ENCODE measurements around the gene RPL27. TPM values are rescaled to one million over a fixed set of nuclear protein-coding genes. Genes with fewer than 3 reads are reported as not detected.

The RPL27 gene
- total RNA-seq, 2 experiments from 2014 or later = 1,923 to 1,951 TPM

DNA sequence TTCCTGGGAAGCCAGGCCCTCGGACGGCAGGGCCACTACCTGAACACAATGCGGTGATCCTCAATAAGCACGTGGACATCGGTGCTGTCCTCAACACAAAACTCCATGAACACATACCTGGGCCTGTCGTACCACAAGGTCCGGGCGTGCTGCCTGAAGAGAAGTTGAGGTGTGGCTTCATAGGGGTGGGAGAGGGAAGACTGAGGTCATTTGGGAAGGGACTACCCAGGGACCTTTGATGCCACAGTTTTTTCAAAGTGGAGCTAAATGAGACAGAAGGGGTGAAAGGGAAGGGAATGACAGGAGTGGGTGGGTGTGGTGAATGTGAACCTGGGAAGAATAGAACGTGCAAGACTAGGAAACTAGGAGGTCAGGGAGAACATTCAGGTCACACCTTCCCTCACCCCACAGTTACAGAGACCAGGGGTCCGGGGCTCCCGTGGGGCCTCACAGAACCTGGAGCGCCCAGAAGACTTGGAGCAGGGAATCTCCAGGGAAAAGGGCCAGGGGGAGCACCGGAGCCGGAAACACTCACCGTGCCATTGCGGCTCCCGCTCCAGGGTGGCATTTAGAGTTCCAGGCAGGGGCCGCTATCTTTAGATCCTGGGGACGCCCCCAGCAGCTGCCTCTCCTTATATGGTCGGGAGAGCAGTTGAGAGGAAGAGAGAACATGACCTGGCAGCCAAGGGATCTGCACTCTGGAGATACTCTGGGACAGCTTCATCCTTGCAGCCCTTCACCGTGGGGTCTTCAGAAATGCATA lies 18.5 kb upstream of the RPL27 start, which contains the start of gene PTGES3L:
Gene PTGES3L (minus strand): TSS at position 570 of the 763 bp plus-strand sequence. CDS start 27 bp downstream, at position 543.
- Histone ChIP-seq H3K9me3 (ENCODE audit: control insufficient read depth in 1 of 2, insufficient read depth in 1 of 2, low read length in 2 of 2) (no peaks in the 10 kb centered on the region), H3K27ac (ENCODE audit: low read depth in 1 of 2, low read length in 2 of 2) (peak within 1 kb of the TSS; percentile 58 to 66), H3K27me3 (ENCODE audit: control insufficient read depth in 1 of 2, insufficient read depth in 2 of 2, low read length in 2 of 2) (no peaks in the 10 kb centered on the region), H3K4me3 (ENCODE audit: low read length) (peak within 1 kb of the TSS; percentile 87), H3K4me1 (ENCODE audit: insufficient read depth, low read length) (peaks cover 32% of the 10 kb centered on the region), H3K36me3 (ENCODE audit: insufficient read depth, low read length) (peaks cover 12% of the 10 kb centered on the region)
- H3K9me3 Mint-ChIP-seq = no peaks in the 10 kb centered on the region
- POLR2A ChIA-PET = interaction anchor here (0.7 to 6.2 kb wide), 3 partner anchors 18 to 388 kb away, joined by 4 to 33 read pairs (median 6); partner anchors contain the start of gene RPL27
- peak within 1 kb of the TSS; percentile 95 for H3K4me3 Mint-ChIP-seq
- intact Hi-C loops (cut with DNase I, micrococcal nuclease) = loop anchor here (1.0 to 5.0 kb wide), 2 partner anchors 19 to 147 kb away; partner anchors contain the start of genes RPL27 (in 2 of the 2) and PSME3 (in 1 of the 2)
- H3K27ac Mint-ChIP-seq = peak within 1 kb of the TSS; percentile 84
- CTCF ChIA-PET = interaction anchor here (1.9 to 2.5 kb wide), 2 partner anchors 18 to 27 kb away, joined by 6 to 20 read pairs; partner anchors contain the start of genes IFI35 and RPL27
- TF ChIP-seq, protein P1, sequence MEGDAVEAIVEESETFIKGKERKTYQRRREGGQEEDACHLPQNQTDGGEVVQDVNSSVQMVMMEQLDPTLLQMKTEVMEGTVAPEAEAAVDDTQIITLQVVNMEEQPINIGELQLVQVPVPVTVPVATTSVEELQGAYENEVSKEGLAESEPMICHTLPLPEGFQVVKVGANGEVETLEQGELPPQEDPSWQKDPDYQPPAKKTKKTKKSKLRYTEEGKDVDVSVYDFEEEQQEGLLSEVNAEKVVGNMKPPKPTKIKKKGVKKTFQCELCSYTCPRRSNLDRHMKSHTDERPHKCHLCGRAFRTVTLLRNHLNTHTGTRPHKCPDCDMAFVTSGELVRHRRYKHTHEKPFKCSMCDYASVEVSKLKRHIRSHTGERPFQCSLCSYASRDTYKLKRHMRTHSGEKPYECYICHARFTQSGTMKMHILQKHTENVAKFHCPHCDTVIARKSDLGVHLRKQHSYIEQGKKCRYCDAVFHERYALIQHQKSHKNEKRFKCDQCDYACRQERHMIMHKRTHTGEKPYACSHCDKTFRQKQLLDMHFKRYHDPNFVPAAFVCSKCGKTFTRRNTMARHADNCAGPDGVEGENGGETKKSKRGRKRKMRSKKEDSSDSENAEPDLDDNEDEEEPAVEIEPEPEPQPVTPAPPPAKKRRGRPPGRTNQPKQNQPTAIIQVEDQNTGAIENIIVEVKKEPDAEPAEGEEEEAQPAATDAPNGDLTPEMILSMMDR (IDR thresholded peaks at IDR 0.05) = no peak
- DNase-seq (peak in 3 of 14 experiments; percentile 4 to 50 (median 17)), ATAC-seq (ENCODE audit: poor library complexity) (peak; percentile 15)
- H3K36me3 Mint-ChIP-seq (ENCODE audit: low read depth) = peaks cover 26% of the 10 kb centered on the region
- H3K27me3 Mint-ChIP-seq = no peaks in the 10 kb centered on the region
- H3K4me1 Mint-ChIP-seq (ENCODE audit: low read depth) = peaks cover 37% of the 10 kb centered on the region

DNA sequence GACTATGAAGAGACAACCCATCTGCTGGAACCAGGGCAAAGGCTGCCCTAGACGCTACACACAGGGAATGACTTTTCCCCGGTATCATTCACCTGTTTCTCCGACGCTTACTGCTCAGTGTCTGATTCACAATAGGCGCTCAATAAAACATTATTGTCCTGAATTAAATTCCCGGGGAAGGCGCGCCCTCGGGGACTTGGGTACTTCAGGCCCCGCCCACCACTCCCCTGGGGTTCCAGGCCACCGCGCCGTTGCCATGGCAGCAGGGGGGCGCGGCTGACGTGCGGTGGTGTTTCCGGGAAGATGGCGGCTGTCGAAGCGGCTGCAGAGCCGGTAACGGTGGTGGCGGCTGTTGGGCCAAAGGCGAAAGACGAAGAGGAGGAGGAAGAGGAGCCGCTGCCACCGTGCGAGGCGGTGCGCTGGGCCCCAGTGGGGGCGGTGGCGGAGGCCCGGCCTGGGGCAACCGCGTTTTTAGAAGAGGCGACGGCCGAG lies 17.9 kb upstream of the RPL27 start, which contains the start of gene RUNDC1:
Gene RUNDC1 (plus strand): TSS at position 292 of the 492 bp plus-strand sequence. CDS start 12 bp downstream, at position 304.
- Histone ChIP-seq H3K4me3 (ENCODE audit: low read length) (peak within 1 kb of the TSS; percentile 87), H3K27ac (ENCODE audit: low read depth in 1 of 2, low read length in 2 of 2) (peak within 1 kb of the TSS; percentile 58 to 66), H3K9me3 (ENCODE audit: control insufficient read depth in 1 of 2, insufficient read depth in 1 of 2, low read length in 2 of 2) (no peaks in the 10 kb centered on the region), H3K36me3 (ENCODE audit: insufficient read depth, low read length) (peaks cover 16% of the 10 kb centered on the region), H3K4me1 (ENCODE audit: insufficient read depth, low read length) (peaks cover 32% of the 10 kb centered on the region), H3K27me3 (ENCODE audit: control insufficient read depth in 1 of 2, insufficient read depth in 2 of 2, low read length in 2 of 2) (no peaks in the 10 kb centered on the region)
- Mint-ChIP-seq H3K27ac (peak within 1 kb of the TSS; percentile 84), H3K4me1 (ENCODE audit: low read depth) (peaks cover 41% of the 10 kb centered on the region), H3K27me3 (no peaks in the 10 kb centered on the region), H3K9me3 (no peaks in the 10 kb centered on the region), H3K4me3 (peak within 1 kb of the TSS; percentile 95), H3K36me3 (ENCODE audit: low read depth) (peaks cover 30% of the 10 kb centered on the region)
- intact Hi-C loops (cut with DNase I, micrococcal nuclease) = loop anchor here (1.0 to 5.0 kb wide), 2 partner anchors 18 to 148 kb away; partner anchors contain the start of genes RPL27 (in 2 of the 2) and PSME3 (in 1 of the 2)
- TF ChIP-seq, protein P1 (IDR thresholded peaks at IDR 0.05) = no peak
- ATAC-seq (ENCODE audit: poor library complexity) (peak; percentile 86), DNase-seq (peak; percentile 79 to 96 (median 88))
- CTCF ChIA-PET = interaction anchor here (0.7 to 2.5 kb wide), 7 partner anchors 16 to 161 kb away, joined by 3 to 20 read pairs (median 3); partner anchors contain the start of genes AARSD1, BECN1, IFI35 and RPL27
- POLR2A ChIA-PET = interaction anchor here (0.6 to 6.2 kb wide), 4 partner anchors 18 to 409 kb away, joined by 3 to 33 read pairs (median 5); partner anchors contain the start of gene RPL27

All from CD4-positive, alpha-beta T cell (primary cell).